Subcutaneous adipose tissue (tissue), 4 donors: ENCODE data around the gene NDOR1. TPM values are rescaled to one million over a fixed set of nuclear protein-coding genes. Genes with fewer than 3 reads are reported as not detected.

ENCODE experiments used
- total RNA-seq, 4 donors: library from RNA; depleted of rRNA; stranded (reverse); fragments of >200 nt; gene quantifications; one replicate each; pipeline ENCODE4 v1.1.0, GENCODE V29; 2016
- TF ChIP-seq, protein P1 (sequence below): fragments of 450-650 bp; IDR thresholded peaks from one replicate; pipeline ENCODE4 v1.5.1; 2016; ENCODE audit warnings: low read depth, mild to moderate bottlenecking, control low read depth, antibody characterized with exemption, moderate library complexity

Gene NDOR1
- total RNA-seq, 4 donors from 2014 or later = 2.6 to 6.2 (median 3.7) TPM

DNA sequence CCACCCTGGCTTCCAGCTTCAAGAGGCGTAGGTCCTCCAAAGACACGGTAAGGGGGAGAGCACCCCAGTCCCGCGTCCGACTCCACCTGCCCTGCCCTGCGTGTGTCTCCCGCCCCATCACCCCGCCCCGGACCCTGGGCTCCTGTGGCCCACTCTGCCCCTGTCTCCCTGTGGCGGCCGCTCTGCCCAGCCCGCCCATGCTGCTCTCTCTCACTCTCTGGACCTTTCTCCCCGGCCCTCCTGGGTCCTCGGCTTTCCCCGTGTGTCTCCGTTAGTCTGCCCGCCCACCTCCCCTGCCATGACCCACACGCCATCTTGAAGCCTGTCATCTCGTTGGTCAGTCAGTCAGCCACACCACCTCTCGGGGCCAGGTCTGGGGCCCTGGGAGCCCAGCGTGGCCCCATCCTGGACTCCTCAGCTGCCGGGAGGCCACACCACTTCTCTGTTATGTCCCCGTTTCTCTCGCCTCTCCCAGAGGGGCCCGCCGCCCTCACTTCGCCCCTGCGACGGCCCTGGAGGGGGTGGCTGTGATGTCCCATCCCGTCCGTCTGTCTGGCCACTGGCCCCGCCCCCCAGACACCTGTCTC, 40.2 kb upstream of the NDOR1 start:
- TF ChIP-seq, protein P1, sequence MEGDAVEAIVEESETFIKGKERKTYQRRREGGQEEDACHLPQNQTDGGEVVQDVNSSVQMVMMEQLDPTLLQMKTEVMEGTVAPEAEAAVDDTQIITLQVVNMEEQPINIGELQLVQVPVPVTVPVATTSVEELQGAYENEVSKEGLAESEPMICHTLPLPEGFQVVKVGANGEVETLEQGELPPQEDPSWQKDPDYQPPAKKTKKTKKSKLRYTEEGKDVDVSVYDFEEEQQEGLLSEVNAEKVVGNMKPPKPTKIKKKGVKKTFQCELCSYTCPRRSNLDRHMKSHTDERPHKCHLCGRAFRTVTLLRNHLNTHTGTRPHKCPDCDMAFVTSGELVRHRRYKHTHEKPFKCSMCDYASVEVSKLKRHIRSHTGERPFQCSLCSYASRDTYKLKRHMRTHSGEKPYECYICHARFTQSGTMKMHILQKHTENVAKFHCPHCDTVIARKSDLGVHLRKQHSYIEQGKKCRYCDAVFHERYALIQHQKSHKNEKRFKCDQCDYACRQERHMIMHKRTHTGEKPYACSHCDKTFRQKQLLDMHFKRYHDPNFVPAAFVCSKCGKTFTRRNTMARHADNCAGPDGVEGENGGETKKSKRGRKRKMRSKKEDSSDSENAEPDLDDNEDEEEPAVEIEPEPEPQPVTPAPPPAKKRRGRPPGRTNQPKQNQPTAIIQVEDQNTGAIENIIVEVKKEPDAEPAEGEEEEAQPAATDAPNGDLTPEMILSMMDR = no peak

DNA sequence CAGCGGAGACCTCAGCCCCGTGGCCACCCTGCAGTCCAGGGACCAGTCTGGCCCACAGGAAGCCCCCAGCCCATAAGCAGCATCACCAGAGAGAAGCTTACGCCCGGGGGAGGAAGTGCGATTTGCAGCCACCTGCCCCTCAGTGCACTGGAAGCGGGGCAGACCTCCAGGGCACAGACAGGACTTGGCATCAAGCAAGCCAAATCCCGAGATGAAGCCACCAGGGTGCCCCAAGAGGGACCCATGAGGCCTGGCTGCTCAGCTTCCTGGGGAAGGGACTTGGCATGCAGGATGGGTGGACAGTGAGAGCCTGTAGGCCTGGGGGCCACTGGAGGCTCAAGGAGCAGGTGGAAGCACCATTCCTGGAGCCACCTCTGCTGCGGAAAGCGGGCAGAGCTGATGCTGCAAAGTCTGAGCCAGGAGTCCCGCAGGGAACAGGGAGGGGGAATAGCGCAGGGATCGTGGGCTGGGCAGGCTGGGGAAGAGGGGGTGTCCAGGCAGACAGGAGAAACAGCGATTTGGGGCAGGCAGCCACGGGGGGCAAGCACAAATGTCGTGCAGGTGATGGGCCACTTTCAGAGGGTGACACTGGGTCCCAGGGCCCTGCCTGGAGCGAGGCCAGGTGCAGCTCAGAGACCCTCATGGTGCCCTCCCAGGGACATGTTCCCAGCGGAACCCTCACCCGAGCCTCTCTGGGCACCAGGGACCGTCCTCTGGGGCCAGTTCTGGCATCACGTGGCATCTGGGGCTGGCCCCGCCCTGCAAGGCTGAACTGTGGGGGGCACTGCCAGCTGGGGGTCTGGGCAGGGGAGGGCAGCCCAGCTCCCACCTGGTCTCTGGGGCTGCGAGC, 38.9 kb upstream of the NDOR1 start:
- TF ChIP-seq, protein P1 = no peak

DNA sequence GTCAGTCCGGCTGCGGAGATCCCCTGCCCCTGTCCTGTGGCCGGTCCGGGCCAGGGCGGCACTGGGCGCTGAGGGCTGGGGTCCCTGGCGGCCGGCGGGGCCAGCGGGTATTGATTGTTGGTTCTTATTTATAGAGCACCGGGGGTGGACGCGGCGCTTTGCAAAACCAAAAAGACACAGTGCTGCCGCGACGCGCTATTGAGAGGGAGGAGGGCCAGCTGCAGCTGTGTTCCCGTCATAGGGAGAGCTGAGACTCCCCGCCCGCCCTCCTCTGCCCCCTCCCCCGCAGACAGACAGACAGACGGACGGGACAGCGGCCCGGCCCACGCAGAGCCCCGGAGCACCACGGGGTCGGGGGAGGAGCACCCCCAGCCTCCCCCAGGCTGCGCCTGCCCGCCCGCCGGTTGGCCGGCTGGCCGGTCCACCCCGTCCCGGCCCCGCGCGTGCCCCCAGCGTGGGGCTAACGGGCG, 38.2 kb upstream of the NDOR1 start:
- TF ChIP-seq, protein P1 = no peak

DNA sequence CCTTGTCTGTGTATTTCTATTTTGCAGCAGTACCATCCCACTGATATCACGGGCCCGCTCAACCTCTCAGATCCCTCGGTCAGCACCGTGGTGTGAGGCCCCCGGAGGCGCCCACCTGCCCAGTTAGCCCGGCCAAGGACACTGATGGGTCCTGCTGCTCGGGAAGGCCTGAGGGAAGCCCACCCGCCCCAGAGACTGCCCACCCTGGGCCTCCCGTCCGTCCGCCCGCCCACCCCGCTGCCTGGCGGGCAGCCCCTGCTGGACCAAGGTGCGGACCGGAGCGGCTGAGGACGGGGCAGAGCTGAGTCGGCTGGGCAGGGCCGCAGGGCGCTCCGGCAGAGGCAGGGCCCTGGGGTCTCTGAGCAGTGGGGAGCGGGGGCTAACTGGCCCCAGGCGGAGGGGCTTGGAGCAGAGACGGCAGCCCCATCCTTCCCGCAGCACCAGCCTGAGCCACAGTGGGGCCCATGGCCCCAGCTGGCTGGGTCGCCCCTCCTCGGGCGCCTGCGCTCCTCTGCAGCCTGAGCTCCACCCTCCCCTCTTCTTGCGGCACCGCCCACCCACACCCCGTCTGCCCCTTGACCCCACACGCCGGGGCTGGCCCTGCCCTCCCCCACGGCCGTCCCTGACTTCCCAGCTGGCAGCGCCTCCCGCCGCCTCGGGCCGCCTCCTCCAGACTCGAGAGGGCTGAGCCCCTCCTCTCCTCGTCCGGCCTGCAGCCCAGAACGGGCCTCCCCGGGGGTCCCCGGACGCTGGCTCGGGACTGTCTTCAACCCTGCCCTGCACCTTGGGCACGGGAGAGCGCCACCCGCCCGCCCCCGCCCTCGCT, 37.5 kb upstream of the NDOR1 start:
- TF ChIP-seq, protein P1 = no peak

DNA sequence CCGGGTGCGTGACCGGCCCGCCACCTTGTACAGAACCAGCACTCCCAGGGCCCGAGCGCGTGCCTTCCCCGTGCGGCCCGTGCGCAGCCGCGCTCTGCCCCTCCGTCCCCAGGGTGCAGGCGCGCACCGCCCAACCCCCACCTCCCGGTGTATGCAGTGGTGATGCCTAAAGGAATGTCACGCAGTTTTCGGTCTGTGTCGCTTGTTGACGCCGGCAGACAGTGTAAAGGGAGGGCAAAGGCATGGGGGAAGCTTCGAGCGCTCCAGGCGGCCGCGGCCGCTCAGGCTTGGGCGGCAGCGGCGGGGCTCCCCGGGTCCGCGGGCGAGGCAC, 37.0 kb upstream of the NDOR1 start:
- TF ChIP-seq, protein P1 = no peak

DNA sequence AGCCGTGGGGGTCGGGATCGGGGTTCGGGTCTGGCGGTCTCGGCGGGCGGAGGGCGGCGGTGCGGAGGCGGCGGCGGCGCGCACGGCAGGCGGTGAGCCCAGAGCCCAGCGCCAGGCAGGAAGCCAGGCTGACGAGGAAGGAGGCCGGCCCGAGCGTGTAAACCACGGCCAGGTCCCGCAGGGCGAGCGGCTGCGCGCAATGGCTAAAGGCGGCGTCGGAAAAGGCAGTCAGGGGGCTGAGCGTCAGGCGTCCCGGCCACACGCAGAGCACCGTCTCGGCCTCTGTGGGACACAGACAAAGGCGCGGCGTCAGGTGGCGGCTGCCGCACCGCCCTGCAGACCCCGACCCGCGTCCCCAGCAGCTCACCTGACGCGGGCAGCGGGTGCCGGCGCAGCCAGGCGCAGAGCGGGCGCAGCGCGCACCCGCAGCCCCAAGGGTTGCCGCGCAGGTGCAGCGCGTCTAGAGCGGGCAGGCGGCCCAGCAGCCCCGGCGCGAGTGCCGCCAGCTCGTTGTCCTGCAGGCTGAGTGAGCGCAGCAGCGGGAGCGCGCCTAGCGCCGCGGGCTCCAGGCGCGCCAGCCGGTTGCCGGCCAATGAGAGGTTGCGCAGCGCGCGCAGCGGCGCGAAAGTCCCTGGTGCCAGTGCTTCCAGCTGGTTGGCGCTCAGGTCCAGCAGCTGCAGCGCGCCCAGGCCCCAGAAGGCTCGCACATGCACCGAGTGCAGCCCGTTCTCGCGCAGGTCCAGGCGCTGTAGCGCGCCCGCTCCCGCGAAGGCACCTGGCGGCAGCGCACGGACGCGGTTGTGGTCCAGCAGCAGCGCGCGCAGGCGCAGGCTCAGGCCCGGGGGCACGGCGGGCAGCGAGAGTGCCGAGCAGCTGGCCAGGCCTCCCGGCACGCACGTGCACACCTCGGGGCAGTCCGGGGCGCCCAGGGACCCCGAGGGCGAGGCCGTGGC, 36.3 kb upstream of the NDOR1 start:
- TF ChIP-seq, protein P1 = no peak
